HL-60 (cell line): ENCODE measurements around the gene KRT3.
A peak's percentile ranks its signal among the peaks of the same experiment; 100 is the strongest.

ENCODE experiments used
- DNase-seq, 2 experiments: peaks; one replicate each; pipeline ENCODE4 v3.0.0-alpha.2; 2010 to 2020; ENCODE audit warnings: low read depth in 1 of 2, low spot score in 1 of 2
- H3K27ac ChIP-seq: fragments of 250-450 bp; sonication (Bioruptor Pico); replicated peaks from 2 replicates; pipeline ENCODE4 v1.5.1; 2020; ENCODE audit warnings: mild to moderate bottlenecking, moderate library complexity
- H3K27me3 ChIP-seq: fragments of 250-450 bp; sonication (Bioruptor Pico); 2 replicates; pipeline ENCODE4 v1.5.1; 2021; ENCODE audit warnings: mild to moderate bottlenecking, moderate library complexity; ENCODE audit not compliant: insufficient read depth, poor library complexity, severe bottlenecking
- H3K4me3 ChIP-seq: replicated peaks from 2 replicates; pipeline ENCODE4 v1.5.1; 2011; ENCODE audit warnings: mild to moderate bottlenecking, control low read depth, low read length; ENCODE audit not compliant: insufficient read depth
- CTCF ChIP-seq: IDR thresholded peaks from one replicate; pipeline ENCODE4 v1.5.1; 2011; ENCODE audit warnings: low read length, control low read depth, inconsistent platforms; ENCODE audit not compliant: insufficient read depth
- GABPA ChIP-seq: IDR thresholded peaks from 2 replicates; pipeline ENCODE4 v1.6.1; 2012; ENCODE audit warnings: low read depth
- POLR2AphosphoS5 ChIP-seq: IDR thresholded peaks from 2 replicates; pipeline ENCODE4 v1.6.1; 2012; ENCODE audit warnings: low read depth
- REST ChIP-seq: IDR thresholded peaks from 2 replicates; pipeline ENCODE4 v1.6.1; 2012; ENCODE audit warnings: low read depth; ENCODE audit not compliant: insufficient replicate concordance
- SPI1 ChIP-seq: IDR thresholded peaks from 2 replicates; pipeline ENCODE4 v1.6.1; 2012; ENCODE audit warnings: low read depth, mild to moderate bottlenecking, borderline replicate concordance

Gene KRT3

GRCh38 chr12:52805000-52805399 lies 9.1 kb upstream of the KRT3 start:
- Histone ChIP-seq H3K4me3 (no peak overlapping the region), H3K27me3 (no peaks in the 10 kb centered on the region), H3K27ac (no peak overlapping the region)
- TF ChIP-seq POLR2AphosphoS5 (no peak), SPI1 (peak; percentile 37; the same call in 1 of the 2 replicates)
- no peak for DNase-seq

DNA sequence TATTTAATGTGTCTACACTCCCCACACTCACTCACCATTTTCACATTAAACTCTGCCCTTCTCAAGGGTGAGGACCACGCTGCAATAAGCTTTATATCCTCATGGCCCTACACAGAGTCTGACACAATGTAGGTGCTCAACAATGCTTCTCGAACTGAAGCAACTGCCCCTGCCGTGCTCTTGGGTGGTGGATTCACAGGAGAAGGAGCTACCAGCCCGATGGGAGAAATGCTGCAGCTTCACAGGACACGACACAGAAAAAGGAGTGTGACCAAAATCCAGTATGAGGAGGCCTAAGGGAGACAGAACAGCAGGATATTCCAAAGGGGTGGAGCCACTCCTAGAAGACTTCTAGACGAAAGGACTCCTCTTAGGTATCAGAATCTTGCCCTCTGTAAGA lies 6.5 kb upstream of the KRT3 start:
- no peak overlapping the region for H3K4me3 ChIP-seq
- no peaks in the 10 kb centered on the region for H3K27me3 ChIP-seq
- no peak for TF ChIP-seq GABPA
- no peak for TF ChIP-seq REST
- no peak for TF ChIP-seq CTCF
- no peak for TF ChIP-seq POLR2AphosphoS5
- no peak for TF ChIP-seq SPI1
- DNase-seq, result no peak
- H3K27ac ChIP-seq, result no peak overlapping the region

- DNase-seq, result no peak
- TF ChIP-seq POLR2AphosphoS5 (no peak), REST (no peak), GABPA (no peak), SPI1 (no peak), CTCF (no peak)
- no peak overlapping the region for H3K27ac ChIP-seq
- no peaks in the 10 kb centered on the region for H3K27me3 ChIP-seq
- H3K4me3 ChIP-seq, result no peak overlapping the region
These were observed 5.9 kb upstream of the KRT3 start for GRCh38 chr12:52801773-52802172.

GRCh38 chr12:52800259-52800917 lies 4.5 kb upstream of the KRT3 start:
- Histone ChIP-seq H3K27ac (no peak overlapping the region), H3K4me3 (no peak overlapping the region), H3K27me3 (no peaks in the 10 kb centered on the region)
- no peak for TF ChIP-seq SPI1
- DNase-seq, result no peak
